HepG2 (cell line): ENCODE results near the gene ARGLU1. TPM values are rescaled to one million over a fixed set of nuclear protein-coding genes. Genes with fewer than 3 reads are reported as not detected.

Experiments
- ARID4A ChIP-seq: sonication (generic); formaldehyde crosslinking; IDR thresholded peaks from 2 replicates; pipeline ENCODE4 v1.5.0; 2020; ENCODE audit warnings: mild to moderate bottlenecking, missing genetic modification reagents, borderline replicate concordance
- CEBPG ChIP-seq: IDR thresholded peaks from 2 replicates; pipeline ENCODE4 v1.6.1; 2016
- CREB1 ChIP-seq, 2 experiments: fragments of 450-650 bp in 1 of 2; IDR thresholded peaks; 2 replicates each; pipeline ENCODE4 v1.6.1; 2016 to 2017; ENCODE audit warnings: control low read depth in 1 of 2, mild to moderate bottlenecking in 1 of 2, missing compliant biosample characterization in 1 of 2, missing genetic modification characterization in 1 of 2
- DZIP1 ChIP-seq: sonication (generic); formaldehyde crosslinking; IDR thresholded peaks from 2 replicates; pipeline ENCODE4 v1.5.0; 2020; ENCODE audit warnings: mild to moderate bottlenecking, missing genetic modification reagents
- HIC2 ChIP-seq: sonication (generic); formaldehyde crosslinking; IDR thresholded peaks from 2 replicates; pipeline ENCODE4 v1.9.0; 2022; ENCODE audit warnings: low read depth, missing genetic modification reagents
- HNRNPL ChIP-seq: fragments of 200-400 bp; formaldehyde crosslinking; IDR thresholded peaks from 2 replicates; pipeline ENCODE4 v1.6.1; 2017; ENCODE audit warnings: mild to moderate bottlenecking, low read depth, low read length
- HNRNPLL ChIP-seq: fragments of 200-400 bp; formaldehyde crosslinking; IDR thresholded peaks from 2 replicates; pipeline ENCODE4 v1.6.1; 2017; ENCODE audit warnings: mild to moderate bottlenecking, low read depth, low read length; ENCODE audit not compliant: poor library complexity, severe bottlenecking
- IRF1 ChIP-seq: sonication (generic); formaldehyde crosslinking; IDR thresholded peaks from 2 replicates; pipeline ENCODE4 v1.4.0; 2020; ENCODE audit warnings: low read depth, mild to moderate bottlenecking, missing genetic modification reagents
- MAZ ChIP-seq, 2 experiments: sonication (generic) in 1 of 2; formaldehyde crosslinking in 1 of 2; IDR thresholded peaks; 2 replicates each; pipeline versions ENCODE4 v1.5.0 to v1.6.1; 2012 to 2020; ENCODE audit warnings: low read depth in 2 of 2, mild to moderate bottlenecking in 2 of 2, borderline replicate concordance in 1 of 2, improper control_type of control experiment in 1 of 2, low read length in 1 of 2, missing genetic modification reagents in 1 of 2, moderate library complexity in 1 of 2
- MED1 ChIP-seq: sonication (generic); formaldehyde crosslinking; IDR thresholded peaks from 2 replicates; pipeline ENCODE4 v1.4.0; 2020; ENCODE audit warnings: missing genetic modification reagents
- SP1 ChIP-seq, 2 experiments: fragments of 450-650 bp in 1 of 2; sonication (generic) in 1 of 2; formaldehyde crosslinking in 1 of 2; IDR thresholded peaks; 2 replicates each; pipeline versions ENCODE4 v1.4.0 to v1.6.1; 2016 to 2020; ENCODE audit warnings: missing genetic modification reagents in 1 of 2
- STAG1 ChIP-seq: sonication (generic); formaldehyde crosslinking; IDR thresholded peaks from 2 replicates; pipeline ENCODE4 v1.4.0; 2020; ENCODE audit warnings: missing genetic modification reagents
- TGIF2 ChIP-seq: IDR thresholded peaks from 2 replicates; pipeline ENCODE4 v1.6.1; 2016; ENCODE audit warnings: control low read depth, missing compliant biosample characterization
- TIGD3 ChIP-seq: sonication (generic); formaldehyde crosslinking; IDR thresholded peaks from 2 replicates; pipeline ENCODE4 v1.5.1; 2020; ENCODE audit warnings: mild to moderate bottlenecking, missing genetic modification reagents, borderline replicate concordance
- TOPORS ChIP-seq: sonication (generic); formaldehyde crosslinking; IDR thresholded peaks from 2 replicates; pipeline ENCODE4 v1.8.0; 2023; ENCODE audit warnings: mild to moderate bottlenecking, missing genetic modification reagents
- polyA plus RNA-seq, 8 experiments: library from polyadenylated mRNA; depleted of rRNA in 3 of 8; stranded (reverse) in 7 of 8; unstranded in 1 of 8; fragments of >200 nt; fragmentation: Illumina TruSeq in 4 of 8; extraction: Trizol in 4 of 8; gene quantifications; 2 replicates each; pipeline versions ENCODE4 v1.2.1 to v1.2.3, GENCODE V29; 2011 to 2016; ENCODE audit warnings: low read depth in 4 of 8, missing spikeins in 1 of 8, mixed read lengths in 1 of 8; ENCODE audit not compliant: insufficient read depth in 1 of 8
- total RNA-seq, 5 experiments: library from RNA; depleted of rRNA; stranded (reverse); fragments of >200 nt; fragmentation: Illumina TruSeq; extraction: Trizol; gene quantifications; 2 replicates each; pipeline ENCODE4 v1.2.3, GENCODE V29; 2016; ENCODE audit warnings: low read depth in 1 of 5

ARGLU1 gene
- total and polyA plus RNA-seq, 2 of the 13 experiments (the other 11 are each of a cell fraction or from before 2014, with no cell fraction given) = 47.1 to 70.6 TPM

- TF ChIP-seq HIC2 (CRISPR knock-in tag) (no peak), MED1 (CRISPR knock-in tag) (peak; percentile 42; the same call in 1 of the 2 replicates), SP1 (IDR thresholded peaks at IDR 0.05) (no peak), SP1 (CRISPR knock-in tag; IDR thresholded peaks at IDR 0.05) (peak; percentile 46; the same call in 1 of the 2 replicates), DZIP1 (CRISPR knock-in tag) (no peak), TOPORS (CRISPR knock-in tag) (no peak; the same call in 1 of the 2 replicates), HNRNPLL (peak; percentile 74), CEBPG (CRISPR knock-in tag) (0 out of 2 replicates have a peak, but pooled peaks have one; percentile 4), ARID4A (CRISPR knock-in tag) (peak; percentile 66; the same call in 1 of the 2 replicates), HNRNPL (0 out of 2 replicates have a peak, but pooled peaks have one; percentile 28), MAZ (IDR thresholded peaks at IDR 0.05; ENCODE audit: borderline replicate concordance, low read depth, low read length) (no peak), MAZ (CRISPR knock-in tag; IDR thresholded peaks at IDR 0.05; ENCODE audit: low read depth) (0 out of 2 replicates have a peak, but pooled peaks have one; percentile 28), IRF1 (CRISPR knock-in tag) (no peak), STAG1 (CRISPR knock-in tag) (no peak), TGIF2 (CRISPR knock-in tag) (no peak), CREB1 (IDR thresholded peaks at IDR 0.05) (no peak; the same call in 1 of the 2 replicates), CREB1 (CRISPR knock-in tag; IDR thresholded peaks at IDR 0.05) (0 out of 2 replicates have a peak, but pooled peaks have one; percentile 29), TIGD3 (CRISPR knock-in tag) (0 out of 2 replicates have a peak, but pooled peaks have one; percentile 59)
These were observed at the start of gene ARGLU1 (continued) for GRCh38 chr13:106567474-106568298.
